ENCODE results near the gene TRPV4.

- TF ChIP-seq, protein P1, sequence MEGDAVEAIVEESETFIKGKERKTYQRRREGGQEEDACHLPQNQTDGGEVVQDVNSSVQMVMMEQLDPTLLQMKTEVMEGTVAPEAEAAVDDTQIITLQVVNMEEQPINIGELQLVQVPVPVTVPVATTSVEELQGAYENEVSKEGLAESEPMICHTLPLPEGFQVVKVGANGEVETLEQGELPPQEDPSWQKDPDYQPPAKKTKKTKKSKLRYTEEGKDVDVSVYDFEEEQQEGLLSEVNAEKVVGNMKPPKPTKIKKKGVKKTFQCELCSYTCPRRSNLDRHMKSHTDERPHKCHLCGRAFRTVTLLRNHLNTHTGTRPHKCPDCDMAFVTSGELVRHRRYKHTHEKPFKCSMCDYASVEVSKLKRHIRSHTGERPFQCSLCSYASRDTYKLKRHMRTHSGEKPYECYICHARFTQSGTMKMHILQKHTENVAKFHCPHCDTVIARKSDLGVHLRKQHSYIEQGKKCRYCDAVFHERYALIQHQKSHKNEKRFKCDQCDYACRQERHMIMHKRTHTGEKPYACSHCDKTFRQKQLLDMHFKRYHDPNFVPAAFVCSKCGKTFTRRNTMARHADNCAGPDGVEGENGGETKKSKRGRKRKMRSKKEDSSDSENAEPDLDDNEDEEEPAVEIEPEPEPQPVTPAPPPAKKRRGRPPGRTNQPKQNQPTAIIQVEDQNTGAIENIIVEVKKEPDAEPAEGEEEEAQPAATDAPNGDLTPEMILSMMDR (IDR thresholded peaks at IDR 0.05), result peak; percentile 51
- no peak for TF ChIP-seq EZH2 (IDR thresholded peaks at IDR 0.05)
Measured at GRCh38 chr12:109764123-109764522, 69.1 kb downstream of the TRPV4 start.

Data from neural progenitor cell (in vitro differentiated cells).